HUES6 (cell line): ENCODE measurements around the gene MEA1.
A peak's percentile ranks its signal among the peaks of the same experiment; 100 is the strongest.

Source experiments
- H3K27ac ChIP-seq: 2 replicates; pipeline ENCODE4 v1.7.0; 2013; ENCODE audit warnings: low read depth, mild to moderate bottlenecking, low read length, inconsistent platforms
- H3K27me3 ChIP-seq: 2 replicates; pipeline ENCODE4 v1.6.1; 2013; ENCODE audit warnings: low read length; ENCODE audit not compliant: control insufficient read depth, insufficient read depth
- H3K36me3 ChIP-seq: 2 replicates; pipeline ENCODE4 v1.6.1; 2013; ENCODE audit warnings: low read length; ENCODE audit not compliant: control insufficient read depth, insufficient read depth
- H3K4me1 ChIP-seq: 2 replicates; pipeline ENCODE4 v1.6.1; 2013; ENCODE audit warnings: low read length; ENCODE audit not compliant: control insufficient read depth, insufficient read depth
- H3K4me3 ChIP-seq: 2 replicates; pipeline ENCODE4 v1.5.1; 2013; ENCODE audit warnings: low read depth, low read length
- H3K9ac ChIP-seq: one replicate; pipeline ENCODE4 v1.6.1; 2013; ENCODE audit warnings: mild to moderate bottlenecking, low read length
- H3K9me3 ChIP-seq: 2 replicates; pipeline ENCODE4 v1.6.1; 2013; ENCODE audit warnings: low read depth, low read length; ENCODE audit not compliant: control insufficient read depth, insufficient read depth

Gene MEA1

DNA sequence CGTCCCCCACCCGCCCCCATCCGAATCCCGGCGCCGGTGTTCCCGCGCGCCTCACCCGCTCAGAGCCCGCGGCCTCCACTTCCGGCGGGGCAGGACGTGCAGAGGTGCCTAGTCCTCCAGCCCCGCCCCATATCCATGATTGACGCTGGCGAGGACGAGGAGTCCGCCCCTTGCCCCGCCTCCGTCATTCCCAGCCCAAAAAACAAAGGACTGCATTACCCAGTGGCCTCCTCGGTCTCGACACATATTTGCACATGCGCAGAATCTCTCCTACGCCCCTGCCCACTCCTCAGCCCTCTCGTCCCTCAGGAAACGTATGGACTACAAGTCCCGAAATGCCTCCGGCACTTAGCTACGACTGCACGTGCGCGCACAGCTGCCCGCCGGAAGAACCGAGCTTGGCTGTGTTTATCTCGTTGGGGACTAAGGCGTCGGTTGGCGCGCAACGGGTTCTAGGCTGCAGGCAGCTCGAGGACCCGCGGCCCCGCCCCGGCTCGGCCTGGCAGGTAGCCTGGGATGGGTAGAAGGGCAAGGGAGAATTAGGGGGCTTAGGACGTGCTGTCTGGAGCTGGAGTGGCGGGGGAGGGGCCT, at the start of gene MEA1, which contains the start of gene KLHDC3:
TSS of gene MEA1 (minus strand) at position 104 of the 591 bp plus-strand sequence. CDS start 133 bp downstream, outside the sequence.
TSS of gene KLHDC3 (plus strand) at position 407 of the 591 bp plus-strand sequence. CDS start 2,944 bp downstream, outside the sequence.
- Histone ChIP-seq H3K4me1 (peaks cover 8% of the 10 kb centered on the region), H3K4me3 (peak within 1 kb of the TSS; percentile 93), H3K27me3 (no peaks in the 10 kb centered on the region), H3K27ac (no peak within 1 kb of the TSS; the same call in 1 of the 2 replicates), H3K9ac (peak within 1 kb of the TSS; percentile 84), H3K9me3 (no peaks in the 10 kb centered on the region), H3K36me3 (peaks cover 52% of the 10 kb centered on the region)

DNA sequence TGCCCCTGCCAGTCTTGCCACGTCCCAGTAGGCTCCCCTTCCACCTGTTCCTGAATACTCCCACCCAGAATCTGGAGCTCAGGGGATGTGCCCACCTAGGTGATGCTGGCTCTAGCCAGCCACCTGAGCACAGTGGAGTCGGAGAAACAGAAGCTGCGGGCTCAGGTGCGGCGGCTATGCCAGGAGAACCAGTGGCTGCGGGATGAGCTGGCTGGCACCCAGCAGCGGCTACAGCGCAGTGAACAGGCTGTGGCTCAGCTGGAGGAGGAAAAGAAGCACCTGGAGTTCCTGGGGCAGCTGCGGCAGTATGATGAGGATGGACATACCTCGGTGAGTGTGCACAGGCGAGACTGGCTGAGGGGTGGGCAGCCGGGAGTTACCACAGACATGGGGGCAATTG, 49.1 kb upstream of the MEA1 start:
- Histone ChIP-seq H3K9me3 (no peaks in the 10 kb centered on the region), H3K4me1 (peaks cover 5% of the 10 kb centered on the region; the same call in 1 of the 2 replicates), H3K27me3 (no peaks in the 10 kb centered on the region), H3K36me3 (peaks cover 33% of the 10 kb centered on the region), H3K9ac (no peak overlapping the region), H3K27ac (no peak overlapping the region), H3K4me3 (no peak overlapping the region)

DNA sequence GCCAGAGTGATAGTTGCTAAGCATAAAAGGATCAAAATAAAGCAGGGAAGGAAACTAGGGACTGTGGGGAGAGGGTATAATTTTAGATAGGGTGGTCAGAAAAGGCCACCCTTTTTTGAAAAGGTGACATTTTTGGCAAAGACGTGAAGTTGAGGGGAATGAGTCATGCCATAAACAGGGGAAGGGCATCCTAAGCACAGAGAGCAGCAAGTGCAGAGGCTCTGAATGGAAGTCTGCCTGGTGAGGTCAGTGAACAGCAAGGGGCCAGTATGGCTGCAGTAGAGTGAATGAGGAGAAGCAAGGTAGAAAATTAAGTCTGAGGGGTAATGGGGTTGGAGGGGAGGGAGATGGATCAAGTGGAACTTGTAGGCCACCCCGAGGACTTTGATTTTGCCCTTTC, 48.1 kb upstream of the MEA1 start:
- H3K9me3 ChIP-seq: no peaks in the 10 kb centered on the region
- peaks cover 36% of the 10 kb centered on the region for H3K36me3 ChIP-seq
- no peak overlapping the region for H3K9ac ChIP-seq
- peaks cover 5% of the 10 kb centered on the region; the same call in 1 of the 2 replicates for H3K4me1 ChIP-seq
- H3K27ac ChIP-seq: no peak overlapping the region
- no peak overlapping the region; the same call in 1 of the 2 replicates for H3K4me3 ChIP-seq
- no peaks in the 10 kb centered on the region for H3K27me3 ChIP-seq

DNA sequence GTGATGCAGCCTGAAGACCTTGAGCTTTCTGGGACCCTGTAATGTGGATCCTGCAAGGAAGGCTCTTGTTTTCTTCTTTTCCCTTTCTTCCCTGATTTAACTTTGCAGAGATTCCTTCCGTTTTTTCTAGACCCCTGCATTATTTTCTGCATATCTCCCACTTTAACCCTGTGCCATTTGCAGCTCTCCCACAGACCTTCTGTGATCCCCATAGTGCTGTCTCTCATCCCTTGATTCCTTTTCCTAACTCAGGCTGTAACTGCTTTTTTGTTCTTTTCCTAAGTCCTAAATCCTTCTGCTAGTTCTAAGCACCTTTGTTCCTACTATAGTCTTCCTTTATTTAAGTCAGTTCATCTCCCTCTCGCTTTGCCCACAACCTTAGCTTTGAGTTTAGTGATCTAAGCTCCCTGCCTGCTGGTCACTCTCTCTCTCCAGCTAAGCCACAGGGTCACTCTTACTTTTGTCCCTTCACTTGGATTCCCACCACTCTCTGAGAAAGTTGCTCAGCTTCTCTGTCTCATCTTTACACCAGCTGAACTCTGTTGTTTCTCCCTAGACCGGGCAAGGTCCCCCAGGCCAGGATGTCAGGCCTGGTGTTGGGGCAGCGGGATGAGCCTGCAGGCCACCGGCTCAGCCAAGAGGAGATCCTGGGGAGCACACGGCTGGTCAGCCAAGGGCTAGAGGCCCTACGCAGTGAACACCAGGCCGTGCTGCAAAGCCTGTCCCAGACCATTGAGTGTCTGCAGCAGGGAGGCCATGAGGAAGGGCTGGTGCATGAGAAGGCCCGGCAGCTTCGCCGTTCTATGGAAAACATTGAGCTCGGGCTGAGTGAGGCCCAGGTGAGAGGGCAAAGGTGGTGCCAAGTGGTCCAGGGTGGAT, 47.2 kb upstream of the MEA1 start:
- Histone ChIP-seq H3K9me3 (no peaks in the 10 kb centered on the region), H3K36me3 (peaks cover 33% of the 10 kb centered on the region), H3K27ac (no peak overlapping the region), H3K27me3 (no peaks in the 10 kb centered on the region), H3K4me1 (peaks cover 5% of the 10 kb centered on the region; the same call in 1 of the 2 replicates), H3K9ac (peak overlapping the region; percentile 12), H3K4me3 (peak overlapping the region; percentile 96)

DNA sequence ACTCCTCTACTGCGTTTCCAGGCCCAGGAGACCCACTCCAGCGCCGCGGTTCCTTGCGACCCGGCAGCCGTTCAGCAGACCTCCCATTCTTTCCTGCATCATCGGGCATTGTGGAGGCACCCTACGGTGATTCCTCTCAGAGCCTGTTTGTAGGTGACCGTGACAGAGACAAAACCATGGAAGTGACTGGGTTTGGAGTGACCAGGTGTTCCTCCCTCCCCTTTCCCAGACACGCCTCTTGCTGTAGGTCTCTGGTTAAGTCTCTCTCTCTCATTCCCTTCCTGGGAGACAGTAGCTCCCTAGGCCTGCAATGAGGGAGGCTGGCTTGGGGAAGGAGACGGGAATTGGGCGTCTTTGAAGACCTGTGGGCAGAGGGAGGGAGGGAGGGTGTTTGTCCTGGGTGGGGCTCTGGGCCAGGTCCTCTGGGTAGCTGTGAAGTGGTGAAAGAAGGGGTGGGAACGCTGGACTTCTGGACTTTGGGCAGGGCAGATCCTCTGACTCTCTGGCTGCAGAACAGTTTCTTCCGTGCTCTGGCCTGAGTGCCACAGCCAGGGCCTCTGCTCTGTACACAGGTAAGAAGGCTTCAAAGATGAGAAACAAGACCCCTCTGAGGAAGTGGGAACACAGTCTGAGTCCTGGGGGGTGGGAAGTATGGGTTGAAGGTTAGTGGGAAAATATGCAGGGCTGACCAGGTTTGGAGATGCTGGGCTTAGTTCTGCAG, 46.4 kb upstream of the MEA1 start:
- Histone ChIP-seq H3K9me3 (no peaks in the 10 kb centered on the region), H3K27ac (0 out of 2 replicates have a peak overlapping the region, but pooled peaks have one; percentile 77), H3K4me3 (peak overlapping the region; percentile 96), H3K9ac (peak overlapping the region; percentile 84), H3K36me3 (peaks cover 34% of the 10 kb centered on the region), H3K27me3 (no peaks in the 10 kb centered on the region), H3K4me1 (peaks cover 5% of the 10 kb centered on the region; the same call in 1 of the 2 replicates)

DNA sequence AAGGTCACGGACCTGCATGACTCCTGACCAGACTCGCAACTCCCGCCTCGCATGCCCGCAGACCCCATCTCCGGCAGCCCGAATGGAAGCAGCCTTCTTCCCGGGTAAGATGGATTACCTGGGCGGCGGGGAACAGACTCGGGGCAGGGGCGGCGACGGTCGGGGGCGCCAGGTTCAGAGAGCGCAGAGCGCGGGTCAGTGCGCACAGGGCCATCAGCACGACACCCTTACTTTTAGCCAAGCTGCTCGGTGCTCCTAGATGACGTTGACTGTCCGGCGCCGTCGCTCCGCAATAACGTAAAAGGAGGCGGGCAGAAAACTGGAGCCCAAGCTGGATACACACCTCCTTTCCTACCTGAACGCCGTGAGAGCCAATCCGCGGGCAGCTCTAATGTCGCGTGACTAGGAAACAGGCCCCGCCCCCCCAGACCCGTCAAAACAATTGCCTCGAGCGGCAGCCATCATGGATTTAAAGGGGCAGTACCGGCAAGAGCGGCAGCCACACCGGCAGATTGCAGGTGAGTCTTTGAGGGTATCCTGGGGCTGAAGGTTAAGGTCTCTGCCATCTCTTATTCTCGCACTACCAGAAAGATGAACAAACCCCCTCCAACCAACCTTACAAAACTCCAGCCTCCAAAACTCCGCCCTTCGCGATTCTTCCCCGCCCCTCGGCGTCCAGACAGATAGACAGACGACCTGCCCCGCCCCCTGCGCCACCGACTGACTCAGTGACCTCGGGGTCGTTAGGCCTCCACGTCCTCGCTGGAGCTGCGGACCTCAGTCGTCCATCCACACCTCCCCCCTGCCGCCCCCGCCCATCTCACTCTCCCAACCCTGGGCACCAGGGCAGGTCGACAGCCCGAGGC, 45.7 kb upstream of the MEA1 start, which contains the start of the genes KLC4 and MRPL2:
TSS of gene KLC4 (plus strand) at position 464 of the 866 bp plus-strand sequence. CDS start 1,705 bp downstream, outside the sequence.
TSS of gene MRPL2 (minus strand) at position 267 of the 866 bp plus-strand sequence. CDS start at position 214, 53 bp downstream.
- peak within 1 kb of the TSS; percentile 93 for H3K9ac ChIP-seq
- no peaks in the 10 kb centered on the region for H3K9me3 ChIP-seq
- peaks cover 5% of the 10 kb centered on the region; the same call in 1 of the 2 replicates for H3K4me1 ChIP-seq
- H3K4me3 ChIP-seq: peak within 1 kb of the TSS; percentile 96
- H3K36me3 ChIP-seq: peaks cover 31% of the 10 kb centered on the region
- no peaks in the 10 kb centered on the region for H3K27me3 ChIP-seq
- H3K27ac ChIP-seq: peak within 1 kb of the TSS; percentile 81

DNA sequence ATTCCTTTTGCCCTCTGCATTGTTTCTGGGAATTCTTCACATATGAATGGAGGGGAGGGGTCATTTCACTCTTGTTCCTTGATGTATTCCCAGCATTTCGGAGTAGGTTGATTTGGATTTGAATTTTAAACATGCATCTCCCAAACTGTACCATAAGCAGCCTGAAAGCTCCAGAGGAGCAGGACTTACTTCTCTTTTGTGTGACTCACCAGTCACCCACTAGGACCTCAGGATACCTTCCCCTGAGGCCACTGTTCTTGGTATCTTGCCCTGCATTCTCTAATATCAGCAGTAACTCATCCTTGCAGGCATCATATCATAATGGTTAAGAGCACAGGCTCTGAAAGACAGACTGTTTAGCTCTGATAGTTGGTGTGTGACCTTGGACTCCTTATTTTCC, 44.8 kb upstream of the MEA1 start:
- peak overlapping the region; percentile 93 for H3K9ac ChIP-seq
- peak overlapping the region; percentile 96 for H3K4me3 ChIP-seq
- peaks cover 5% of the 10 kb centered on the region for H3K4me1 ChIP-seq
- H3K9me3 ChIP-seq: no peaks in the 10 kb centered on the region
- H3K27ac ChIP-seq: peak overlapping the region; percentile 81; the same call in 1 of the 2 replicates
- H3K27me3 ChIP-seq: no peaks in the 10 kb centered on the region
- peaks cover 29% of the 10 kb centered on the region for H3K36me3 ChIP-seq

DNA sequence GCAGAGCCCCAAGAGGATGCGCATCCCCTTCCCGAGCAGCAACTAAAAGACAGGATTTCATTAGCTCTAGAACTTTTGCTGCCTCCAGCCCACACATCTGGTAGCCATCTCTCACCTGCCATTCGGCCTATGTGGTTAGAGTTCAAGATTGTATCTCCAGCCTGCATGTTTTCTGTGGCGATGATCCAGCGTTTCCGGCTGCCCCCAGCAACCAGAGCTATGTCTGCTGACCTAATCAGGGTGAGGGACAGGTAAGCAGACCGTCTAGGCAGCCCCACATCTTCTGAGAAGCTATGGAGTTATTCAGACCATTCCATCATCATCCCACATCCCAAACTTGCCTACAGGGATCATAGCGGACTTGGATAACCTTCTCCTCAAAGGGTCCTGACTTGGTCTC, 42.2 kb upstream of the MEA1 start:
- no peak overlapping the region for H3K4me3 ChIP-seq
- H3K9me3 ChIP-seq: no peaks in the 10 kb centered on the region
- no peak overlapping the region for H3K9ac ChIP-seq
- H3K27me3 ChIP-seq: no peaks in the 10 kb centered on the region
- peaks cover 17% of the 10 kb centered on the region for H3K4me1 ChIP-seq
- peaks cover 32% of the 10 kb centered on the region for H3K36me3 ChIP-seq
- H3K27ac ChIP-seq: no peak overlapping the region

DNA sequence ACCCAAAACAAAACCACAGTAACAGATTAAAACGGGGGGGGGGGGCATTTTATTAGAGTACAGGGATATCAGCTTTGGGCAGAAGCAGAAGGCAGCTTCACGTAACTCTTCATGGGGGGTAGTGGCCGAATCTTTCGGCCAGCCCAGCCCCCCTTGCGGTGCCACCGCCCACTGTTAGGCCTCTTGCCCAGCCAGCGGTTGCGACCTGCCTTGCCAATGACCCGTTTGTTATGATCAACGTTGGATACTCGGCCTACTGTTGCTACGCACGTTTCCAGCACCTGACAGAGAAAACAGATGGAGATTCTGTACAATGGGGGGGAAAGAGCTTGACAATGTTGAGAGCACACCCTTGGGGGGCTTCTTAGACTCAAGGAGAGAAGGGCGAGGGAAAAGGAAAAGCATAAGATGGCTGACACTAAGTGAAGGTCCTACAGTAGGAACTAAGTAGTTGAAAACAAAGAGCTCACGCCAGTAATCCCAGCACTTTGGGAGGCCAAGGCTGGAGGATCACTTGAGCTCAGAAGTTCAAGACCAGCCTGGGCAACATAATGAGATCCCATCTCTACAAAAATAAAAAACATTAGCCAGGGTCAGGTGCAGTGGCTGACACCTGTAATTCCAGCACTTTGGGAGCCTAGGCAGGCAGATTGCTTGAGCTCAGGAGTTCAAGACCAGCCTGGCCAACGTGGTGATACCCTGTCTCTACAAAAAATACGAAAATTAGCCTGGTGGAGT, 40.6 kb upstream of the MEA1 start:
- no peaks in the 10 kb centered on the region for H3K9me3 ChIP-seq
- H3K9ac ChIP-seq: no peak overlapping the region
- H3K27me3 ChIP-seq: no peaks in the 10 kb centered on the region
- H3K4me3 ChIP-seq: peak overlapping the region; percentile 94
- peaks cover 47% of the 10 kb centered on the region for H3K36me3 ChIP-seq
- H3K27ac ChIP-seq: peak overlapping the region; percentile 88; the same call in 1 of the 2 replicates
- peaks cover 17% of the 10 kb centered on the region for H3K4me1 ChIP-seq
